Activated T-cell treated with anti-CD3 and anti-CD28 coated beads for 24 hours (primary cell): ENCODE measurements around the gene FBXL19.
"Not testable (repeated sequence)": the region's sequence is repeated elsewhere in the genome, so short reads cannot be mapped to it uniquely, and the experiment has no call there.

Experiments used
- DNase-seq: peaks from one replicate; pipeline ENCODE4 v3.0.0-alpha.2; 2020; ENCODE audit warnings: low read depth

Gene FBXL19

GRCh38 chr16:30923554-30924075, at the start of gene FBXL19:
Gene FBXL19 (plus strand): TSS chr16:30923572. CDS start chr16:30925755, 2,183 bp downstream.
- no peak for DNase-seq

- DNase-seq, result no peak
Measured at GRCh38 chr16:30874244-30874820, 49.0 kb upstream of the FBXL19 start.

GRCh38 chr16:30874821-30875717, 48.3 kb upstream of the FBXL19 start:
- peak; percentile 87 for DNase-seq

GRCh38 chr16:30875871-30876801, 47.2 kb upstream of the FBXL19 start:
- no peak for DNase-seq

DNA sequence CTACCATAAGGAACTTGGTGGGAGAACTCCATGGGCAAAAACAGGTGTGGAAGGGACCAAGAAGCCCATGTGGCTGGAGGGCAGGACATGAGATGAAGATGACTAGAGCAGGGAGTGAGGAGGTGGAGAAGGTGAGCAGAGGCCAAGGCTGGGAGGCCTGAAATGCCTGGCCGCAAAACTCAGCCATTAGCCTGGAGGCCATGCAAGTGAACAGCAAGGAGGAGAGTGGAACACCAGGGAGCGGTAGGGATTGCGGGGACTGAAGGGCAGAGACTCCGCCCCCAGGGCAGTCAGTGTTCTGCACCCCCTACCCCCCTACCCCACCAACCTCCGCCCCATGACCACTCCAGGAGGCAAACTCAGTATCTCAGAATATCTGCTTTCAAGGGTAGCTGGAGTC, 46.5 kb upstream of the FBXL19 start:
- DNase-seq, result no peak

- no peak for DNase-seq
Measured at GRCh38 chr16:30882429-30883310, 40.7 kb upstream of the FBXL19 start.

GRCh38 chr16:30884760-30885159, 38.6 kb upstream of the FBXL19 start:
- DNase-seq, result no peak

DNA sequence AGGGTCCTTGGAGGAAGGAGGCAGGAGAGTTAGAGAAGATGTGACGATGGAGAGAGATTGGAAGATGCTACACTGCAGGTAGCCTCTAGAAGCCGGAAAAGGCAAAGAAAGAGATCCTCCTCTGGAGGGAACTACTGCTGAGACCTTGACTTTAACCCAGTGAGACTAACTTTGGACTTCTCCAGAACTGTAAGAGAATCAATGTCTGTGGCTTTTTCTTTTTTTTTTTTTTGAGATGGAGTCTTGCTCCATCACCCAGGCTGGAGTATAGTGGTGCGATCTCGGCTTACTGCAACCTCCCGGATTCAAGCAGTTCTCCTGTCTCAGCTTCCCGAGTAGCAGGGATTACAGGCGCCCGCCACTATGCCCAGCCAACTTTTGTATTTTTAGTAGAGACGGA, 38.2 kb upstream of the FBXL19 start:
- no peak for DNase-seq

DNA sequence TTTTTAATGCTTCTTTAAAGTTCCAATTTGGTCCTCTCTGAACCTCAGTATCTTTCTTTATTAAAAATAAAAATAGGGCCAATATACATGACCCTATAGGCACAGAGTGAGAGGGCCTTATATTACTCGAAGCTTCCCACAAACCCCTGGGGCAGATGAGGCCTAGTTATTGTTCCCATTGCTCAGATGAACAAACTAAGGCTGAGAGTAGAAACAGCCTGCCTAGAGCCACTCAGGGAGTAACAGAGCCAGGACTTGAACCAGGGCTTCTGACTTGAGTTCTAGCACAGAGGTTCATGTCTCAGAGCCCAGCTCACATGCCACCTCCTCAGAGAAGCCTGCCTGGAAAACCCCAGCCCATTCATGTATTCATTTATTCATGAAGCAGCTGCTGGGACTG, 37.2 kb upstream of the FBXL19 start:
- DNase-seq, result no peak

DNA sequence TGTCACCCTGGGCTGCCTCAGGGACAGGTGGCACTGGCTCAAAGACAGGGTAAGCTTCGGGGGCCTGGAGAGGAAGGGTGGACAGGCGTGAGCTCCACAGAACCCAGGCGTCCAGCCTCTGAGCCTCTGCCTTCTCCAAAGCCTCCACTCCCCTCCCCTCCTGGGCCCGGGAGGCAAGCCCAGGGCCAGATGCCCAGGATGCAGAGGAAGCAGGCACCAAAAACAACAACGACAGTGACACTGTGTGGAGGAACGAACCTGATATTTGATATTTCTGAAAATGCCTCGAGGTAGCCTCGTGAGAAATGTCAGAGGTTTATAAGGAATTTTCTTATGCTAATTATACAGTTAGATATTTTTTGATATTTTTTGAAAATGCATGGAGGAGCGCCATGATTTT, 35.4 kb upstream of the FBXL19 start:
- DNase-seq, result no peak

- DNase-seq, result no peak
Measured at GRCh38 chr16:30888856-30889499, 34.4 kb upstream of the FBXL19 start.

DNA sequence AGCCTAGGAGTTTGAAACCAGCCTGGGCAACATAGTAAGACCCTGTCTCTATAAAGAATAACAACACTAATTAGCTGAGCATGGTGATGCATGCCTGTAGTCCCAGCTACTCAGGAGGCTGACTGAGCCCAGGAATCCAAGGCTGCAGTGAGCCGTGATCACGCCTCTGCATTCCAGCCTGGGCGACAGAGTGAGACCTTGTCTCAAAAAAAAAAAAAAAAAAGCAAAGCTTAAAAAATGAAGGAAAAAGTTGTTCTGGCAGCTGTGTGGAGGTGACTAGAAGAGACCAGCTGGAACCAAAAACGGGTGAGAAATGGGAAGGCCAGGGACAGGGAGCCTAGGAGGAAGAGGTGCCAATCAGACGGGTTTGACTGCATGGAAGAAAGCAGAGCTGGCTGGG, 33.7 kb upstream of the FBXL19 start:
- no peak for DNase-seq

DNA sequence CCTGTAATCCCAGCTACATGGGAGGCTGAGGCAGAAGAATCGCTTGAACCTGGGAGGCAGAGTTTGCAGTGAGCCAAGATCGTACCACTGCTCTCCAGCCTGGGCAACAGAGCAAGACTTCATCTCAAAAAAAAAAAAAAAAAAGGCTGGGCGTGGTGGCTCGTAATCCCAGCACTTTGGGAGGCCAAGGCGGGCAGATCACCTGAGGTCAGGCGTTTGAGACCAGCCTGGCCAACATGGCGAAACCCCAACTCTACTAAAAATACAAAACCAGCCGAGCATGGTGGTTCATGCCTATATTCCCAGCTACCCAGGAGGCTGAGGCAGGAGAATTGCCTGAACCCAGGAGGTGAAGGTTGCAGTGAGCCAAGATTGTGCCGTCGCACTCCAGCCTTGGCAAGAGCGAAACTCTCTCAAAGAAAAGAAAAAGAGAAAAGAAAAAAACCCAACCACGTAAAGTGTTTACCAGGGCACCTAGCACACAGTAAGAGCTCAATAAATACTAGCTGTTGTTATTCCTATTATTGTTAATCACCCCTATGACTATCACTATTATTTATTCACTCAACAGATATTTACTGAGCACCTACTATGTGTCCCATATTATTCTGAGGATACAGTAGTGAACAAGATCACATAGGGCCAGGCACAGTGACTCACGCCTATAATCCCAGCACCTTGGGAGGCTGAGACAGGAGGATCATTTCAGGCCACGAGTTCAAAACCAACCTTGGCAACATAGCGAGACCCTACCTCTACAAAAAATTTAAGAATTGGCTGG, 32.1 kb upstream of the FBXL19 start:
- not testable (repeated sequence) for DNase-seq

GRCh38 chr16:30892670-30893416, 30.5 kb upstream of the FBXL19 start:
- DNase-seq, result no peak

GRCh38 chr16:30893417-30893743, 30.0 kb upstream of the FBXL19 start:
- DNase-seq, result no peak

DNA sequence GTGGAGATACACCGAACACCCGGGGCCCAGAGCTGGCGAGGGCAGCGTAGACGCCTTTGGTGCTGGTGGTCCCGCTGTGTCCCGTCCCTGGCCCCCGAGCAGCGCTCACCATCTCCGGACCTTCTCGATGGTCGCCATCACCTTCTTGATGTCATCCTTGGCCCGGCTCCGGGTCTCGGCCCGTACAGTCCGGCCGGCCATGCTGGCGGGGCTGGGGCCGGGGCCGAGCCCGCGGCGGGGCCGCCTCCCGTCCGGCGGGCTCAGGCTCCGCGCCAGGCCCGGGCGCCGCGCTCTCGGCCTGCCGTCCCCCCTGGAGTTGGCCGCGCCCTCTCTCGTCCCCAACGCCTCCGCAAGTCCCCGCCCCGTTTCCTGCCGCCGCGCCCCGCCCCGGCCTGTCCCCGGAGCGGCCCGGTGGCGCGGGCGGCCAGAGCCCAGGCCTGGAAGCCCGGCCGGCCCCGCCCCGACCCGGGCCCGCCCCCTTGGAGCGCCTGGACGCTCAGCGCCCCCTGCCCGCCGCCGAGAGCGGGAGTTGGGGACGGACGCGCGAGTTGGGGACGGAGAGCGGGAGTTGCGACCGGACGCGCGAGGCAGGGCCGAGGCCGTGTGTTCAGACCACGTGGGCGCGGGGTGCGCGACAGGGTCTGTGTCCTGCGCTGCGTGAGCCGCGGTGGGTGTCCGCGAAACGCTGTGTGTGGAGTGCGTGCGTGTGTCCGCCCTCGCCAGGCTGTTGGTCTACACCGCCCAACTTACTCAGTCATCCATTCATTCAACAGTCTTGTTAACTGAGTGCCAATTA, 29.4 kb upstream of the FBXL19 start, which contains the start of gene BCL7C:
TSS of gene BCL7C (minus strand) at position 334 of the 796 bp plus-strand sequence. CDS start at position 201, 133 bp downstream.
- DNase-seq, result peak; percentile 76

GRCh38 chr16:30894540-30895368, 28.6 kb upstream of the FBXL19 start:
- no peak for DNase-seq
